GM12878 (cell line): ENCODE measurements around the gene MRGPRE. TPM values are rescaled to one million over a fixed set of nuclear protein-coding genes. Genes with fewer than 3 reads are reported as not detected.

Experiments used
- ATAC-seq: fragments of 200-7000 bp; cut with Tn5 transposase; 3 replicates; pipeline ENCODE4 v1.9.1; 2020; ENCODE audit warnings: mild to moderate bottlenecking, moderate library complexity
- BruUV-seq: library from RNA; stranded (reverse); fragments of 400-500 nt; replicated peaks from 2 replicates; lab custom pipeline; 2021; lab: Mats Ljungman, UMichigan
- CTCF ChIA-PET: fragments of 300-600 bp; sonication (Branson Sonifier 250); formaldehyde crosslinking; extraction: SDS; loops from one replicate; lab custom pipeline; 2021; ENCODE audit warnings: inconsistent platforms; lab: Yijun Ruan, JAX
- POLR2A ChIA-PET: fragments of 350-600 bp; formaldehyde crosslinking; extraction: SDS; loops from one replicate; lab custom pipeline; 2021; ENCODE audit warnings: inconsistent platforms; lab: Charles Lee
- RAD21 ChIA-PET: fragments of 300-600 bp; sonication (Branson Sonifier 250); formaldehyde crosslinking; loops from one replicate; lab custom pipeline; 2023; ENCODE audit warnings: antibody characterized with exemption; ENCODE audit not compliant: unreplicated experiment; lab: Charles Lee
- SMC1A ChIA-PET: fragments of 300-600 bp; sonication (Branson Sonifier 250); formaldehyde crosslinking; loops from one replicate; lab custom pipeline; 2023; ENCODE audit not compliant: unreplicated experiment, uncharacterized antibody; lab: Charles Lee
- DNase-seq: peaks from one replicate; pipeline ENCODE4 v3.0.0-alpha.2; 2011; ENCODE audit warnings: low read depth, low spot score
- FAIRE-seq: peaks from 3 replicates; lab custom pipeline; 2011; peaks lifted over from hg19 to GRCh38; lab: Jason Lieb, UNC
- H2AFZ ChIP-seq: 2 replicates; pipeline ENCODE4 v1.6.0; 2011; ENCODE audit warnings: low read depth, low read length, control low read depth; ENCODE audit not compliant: control insufficient read depth
- H3K27ac ChIP-seq: 2 replicates; pipeline ENCODE4 v1.5.1; 2011; ENCODE audit warnings: control low read depth; ENCODE audit not compliant: control insufficient read depth, insufficient read depth
- H3K27me3 ChIP-seq, 2 experiments: replicated peaks in 1 of 2; 2 replicates each; pipeline versions ENCODE4 v1.6.0 to v1.6.1; 2011; ENCODE audit warnings: low read length in 1 of 2; ENCODE audit not compliant: control insufficient read depth in 2 of 2, insufficient read depth in 2 of 2
- H3K36me3 ChIP-seq, 2 experiments: 2 replicates each; pipeline ENCODE4 v1.5.1; 2011; ENCODE audit warnings: low read length in 1 of 2; ENCODE audit not compliant: control insufficient read depth in 2 of 2, insufficient read depth in 2 of 2
- H3K4me1 ChIP-seq: 2 replicates; pipeline ENCODE4 v1.6.1; 2011; ENCODE audit warnings: mild to moderate bottlenecking, low read length, moderate library complexity, mixed read lengths; ENCODE audit not compliant: control insufficient read depth, insufficient read depth
- H3K4me2 ChIP-seq: 2 replicates; pipeline ENCODE4 v1.6.0; 2011; ENCODE audit warnings: control low read depth; ENCODE audit not compliant: control insufficient read depth, insufficient read depth
- H3K4me3 ChIP-seq: fragments of 200-600 bp; sonication (generic); 2 replicates; pipeline ENCODE4 v1.5.1; 2016
- H3K79me2 ChIP-seq: 2 replicates; pipeline ENCODE4 v1.6.0; 2011; ENCODE audit warnings: low read length; ENCODE audit not compliant: control insufficient read depth, insufficient read depth
- H3K9ac ChIP-seq: 2 replicates; pipeline ENCODE4 v1.8.0; 2011; ENCODE audit warnings: low read length, control low read depth, mixed read lengths; ENCODE audit not compliant: control insufficient read depth, insufficient read depth
- H3K9me3 ChIP-seq: replicated peaks from 3 replicates; pipeline ENCODE4 v1.5.1; 2011; ENCODE audit warnings: mild to moderate bottlenecking, low read length; ENCODE audit not compliant: control insufficient read depth, insufficient read depth
- H4K20me1 ChIP-seq: 2 replicates; pipeline ENCODE4 v1.6.0; 2011; ENCODE audit not compliant: control insufficient read depth, insufficient read depth
- BRCA1 ChIP-seq: IDR thresholded peaks from 2 replicates; pipeline ENCODE4 v1.6.1; 2011; ENCODE audit warnings: low read depth, low read length, improper control_type of control experiment
- CBFB ChIP-seq: IDR thresholded peaks from 2 replicates; pipeline ENCODE4 v1.6.1; 2016; ENCODE audit warnings: antibody characterized with exemption, low read depth
- CHD2 ChIP-seq: IDR thresholded peaks from 2 replicates; pipeline ENCODE4 v1.6.1; 2011; ENCODE audit warnings: low read depth, low read length, improper control_type of control experiment, borderline replicate concordance
- MTA2 ChIP-seq: fragments of 450-650 bp; IDR thresholded peaks from 2 replicates; pipeline ENCODE4 v1.6.1; 2016; ENCODE audit warnings: low read depth, mild to moderate bottlenecking, moderate library complexity
- NR2C1 ChIP-seq: fragments of 450-650 bp; IDR thresholded peaks from 2 replicates; pipeline ENCODE4 v1.6.1; 2017; ENCODE audit warnings: antibody characterized with exemption, mild to moderate bottlenecking, moderate library complexity
- SREBF2 ChIP-seq: IDR thresholded peaks from 2 replicates; pipeline ENCODE4 v1.6.1; 2012; ENCODE audit warnings: mild to moderate bottlenecking, low read length
- TARDBP ChIP-seq: IDR thresholded peaks from 2 replicates; pipeline ENCODE4 v1.6.1; 2016; ENCODE audit warnings: borderline replicate concordance
- WGBS: methylation state at CpG from one replicate; pipeline ENCODE4 v1.1.6; 2016; ENCODE audit warnings: low lambda C conversion rate; ENCODE audit not compliant: insufficient replicate concordance, insufficient coverage; ENCODE audit errors: missing lambda C conversion rate; 5-methylcytosine and 5-hydroxymethylcytosine counted together
- in situ Hi-C: fragments of 300-500 bp; cut with MboI; formaldehyde crosslinking; loops from 9 replicates; pipeline ENCODE4 v1.14.3; 2018; ENCODE audit warnings: mixed read lengths
- intact Hi-C: fragments of 100-400 bp; cut with micrococcal nuclease; formaldehyde crosslinking; loops from one replicate; pipeline ENCODE4 v1.14.2; 2022; ENCODE audit not compliant: unreplicated experiment
- polyA plus RNA-seq, 11 experiments: library from polyadenylated mRNA; depleted of rRNA in 4 of 11; unstranded in 6 of 11; stranded (reverse) in 5 of 11; fragments of >200 nt; fragmentation: Nextera tagmentation in 4 of 11; fragmentation: Illumina TruSeq in 1 of 11; extraction: Ambion mirVana in 4 of 11; extraction: Trizol in 1 of 11; gene quantifications; 1 replicate in 1 of 11; 2 replicates in 10 of 11; pipeline versions ENCODE4 v1.2.1 to v1.2.3, GENCODE V29; 2011 to 2016; ENCODE audit warnings: inconsistent platforms in 2 of 11, missing spikeins in 2 of 11, low read depth in 1 of 11
- total RNA-seq, 4 experiments: library from RNA; depleted of rRNA in 3 of 4; stranded (reverse); fragments of >200 nt in 3 of 4; fragmentation: Illumina TruSeq in 1 of 4; extraction: Trizol in 1 of 4; gene quantifications; 2 replicates each; pipeline versions ENCODE4 v1.2.1 to v1.2.3, GENCODE V29; 2013 to 2021
- TF ChIP-seq, protein P1 (sequence below): IDR thresholded peaks from 2 replicates; pipeline ENCODE4 v1.6.1; 2011; ENCODE audit warnings: borderline replicate concordance, low read depth, mild to moderate bottlenecking, moderate library complexity, low read length; ENCODE audit not compliant: insufficient read depth, poor library complexity, severe bottlenecking

Gene MRGPRE
- total and polyA plus RNA-seq, 10 of the 15 experiments (the other 5 are each of a cell fraction or from before 2014, with no cell fraction given): 0.34 TPM; not detected in 9

DNA sequence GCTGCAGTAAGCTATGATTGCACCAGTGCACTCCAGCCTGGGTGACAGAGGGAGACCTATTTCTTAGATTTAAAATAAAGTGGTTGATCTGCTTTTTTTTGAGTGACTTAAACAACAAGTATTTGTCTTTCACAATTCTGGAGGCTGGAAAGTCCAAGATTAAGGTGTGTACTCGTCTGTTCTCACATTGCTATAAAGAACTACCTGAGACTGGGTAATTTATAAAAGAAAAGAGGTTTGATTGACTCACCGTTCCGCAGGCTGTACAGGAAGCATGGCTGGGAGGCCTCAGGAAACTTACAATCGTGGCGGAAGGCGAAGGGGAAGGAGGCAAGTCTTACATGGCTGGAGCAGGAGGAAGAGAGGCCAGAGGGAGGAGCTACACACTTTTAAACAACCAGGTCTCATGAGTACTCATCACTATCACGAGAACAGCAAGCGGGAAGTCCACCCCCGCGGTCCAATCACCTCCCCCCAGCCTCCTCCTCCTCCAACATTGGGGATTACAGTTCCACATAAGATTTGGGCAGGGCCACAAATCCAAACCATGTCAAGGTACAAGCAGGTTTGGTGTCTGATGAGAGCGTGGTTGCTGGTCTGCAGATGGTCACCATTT is 47.4 kb downstream of the MRGPRE start:
- H3K36me3 ChIP-seq: no peaks in the 10 kb centered on the region
- no peak overlapping the region for H3K4me2 ChIP-seq
- H3K27me3 ChIP-seq: no peaks in the 10 kb centered on the region
- ATAC-seq (no peak), DNase-seq (no peak), FAIRE-seq (no peak)
- H4K20me1 ChIP-seq: no peaks in the 10 kb centered on the region
- no peak overlapping the region for H3K9ac ChIP-seq
- CTCF ChIA-PET: no interaction called here
- SMC1A ChIA-PET: no interaction called here
- TF ChIP-seq MTA2: no peak
- TF ChIP-seq BRCA1: no peak
- no peak for TF ChIP-seq SREBF2
- no peak for TF ChIP-seq TARDBP
- TF ChIP-seq, protein P1, sequence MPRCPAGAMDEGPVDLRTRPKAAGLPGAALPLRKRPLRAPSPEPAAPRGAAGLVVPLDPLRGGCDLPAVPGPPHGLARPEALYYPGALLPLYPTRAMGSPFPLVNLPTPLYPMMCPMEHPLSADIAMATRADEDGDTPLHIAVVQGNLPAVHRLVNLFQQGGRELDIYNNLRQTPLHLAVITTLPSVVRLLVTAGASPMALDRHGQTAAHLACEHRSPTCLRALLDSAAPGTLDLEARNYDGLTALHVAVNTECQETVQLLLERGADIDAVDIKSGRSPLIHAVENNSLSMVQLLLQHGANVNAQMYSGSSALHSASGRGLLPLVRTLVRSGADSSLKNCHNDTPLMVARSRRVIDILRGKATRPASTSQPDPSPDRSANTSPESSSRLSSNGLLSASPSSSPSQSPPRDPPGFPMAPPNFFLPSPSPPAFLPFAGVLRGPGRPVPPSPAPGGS: no peak
- TF ChIP-seq CBFB: no peak
- TF ChIP-seq CHD2: no peak
- no peak for TF ChIP-seq NR2C1
- intact Hi-C loops: no loop called here
- no peaks in the 10 kb centered on the region for H3K9me3 ChIP-seq
- no peaks in the 10 kb centered on the region for H3K79me2 ChIP-seq
- in situ Hi-C loops: no loop called here
- POLR2A ChIA-PET: interaction anchor here (0.7 kb wide), 1 partner anchor 28 kb away, joined by 4 read pairs; no protein-coding TSS in a partner anchor
- H3K4me3 ChIP-seq: no peak overlapping the region
- BruUV-seq: no TSS peak
- H3K27ac ChIP-seq: no peak overlapping the region
- WGBS: 22% methylated on average over 11 of the region's 11 CpGs
- H2AFZ ChIP-seq: no peak overlapping the region
- H3K4me1 ChIP-seq: no peaks in the 10 kb centered on the region
- RAD21 ChIA-PET: no interaction called here
